Measurements from ENCODE around the gene CES5A.

The CES5A gene

DNA sequence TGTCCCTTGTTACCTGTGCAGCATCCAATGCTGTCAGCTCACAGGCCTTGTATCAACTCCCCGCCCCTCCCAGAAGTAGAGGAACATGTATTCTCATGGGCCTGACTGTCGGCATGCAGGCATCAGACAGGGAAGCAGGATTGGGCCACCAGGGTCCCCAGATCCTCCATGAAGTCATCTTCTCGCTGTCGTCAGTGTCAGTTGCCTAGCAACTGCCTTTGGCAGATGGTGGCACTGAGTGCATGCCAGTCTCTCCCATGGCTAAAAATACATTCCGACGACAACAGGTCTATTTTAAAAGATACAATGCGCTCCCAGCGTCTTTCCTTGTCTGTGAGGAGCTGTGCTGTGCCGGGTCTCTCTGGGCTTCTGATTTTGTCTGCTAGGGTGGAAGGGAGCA lies 36.8 kb upstream of the CES5A start:
- TF ChIP-seq, protein P1, sequence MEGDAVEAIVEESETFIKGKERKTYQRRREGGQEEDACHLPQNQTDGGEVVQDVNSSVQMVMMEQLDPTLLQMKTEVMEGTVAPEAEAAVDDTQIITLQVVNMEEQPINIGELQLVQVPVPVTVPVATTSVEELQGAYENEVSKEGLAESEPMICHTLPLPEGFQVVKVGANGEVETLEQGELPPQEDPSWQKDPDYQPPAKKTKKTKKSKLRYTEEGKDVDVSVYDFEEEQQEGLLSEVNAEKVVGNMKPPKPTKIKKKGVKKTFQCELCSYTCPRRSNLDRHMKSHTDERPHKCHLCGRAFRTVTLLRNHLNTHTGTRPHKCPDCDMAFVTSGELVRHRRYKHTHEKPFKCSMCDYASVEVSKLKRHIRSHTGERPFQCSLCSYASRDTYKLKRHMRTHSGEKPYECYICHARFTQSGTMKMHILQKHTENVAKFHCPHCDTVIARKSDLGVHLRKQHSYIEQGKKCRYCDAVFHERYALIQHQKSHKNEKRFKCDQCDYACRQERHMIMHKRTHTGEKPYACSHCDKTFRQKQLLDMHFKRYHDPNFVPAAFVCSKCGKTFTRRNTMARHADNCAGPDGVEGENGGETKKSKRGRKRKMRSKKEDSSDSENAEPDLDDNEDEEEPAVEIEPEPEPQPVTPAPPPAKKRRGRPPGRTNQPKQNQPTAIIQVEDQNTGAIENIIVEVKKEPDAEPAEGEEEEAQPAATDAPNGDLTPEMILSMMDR (IDR thresholded peaks at IDR 0.05; ENCODE audit: insufficient read depth, low read depth, low read length, missing control alignments) = no peak
- no peak overlapping the region for H3K4me3 ChIP-seq (ENCODE audit: low read length)
- no peak for DNase-seq (ENCODE audit: low read depth)

DNA sequence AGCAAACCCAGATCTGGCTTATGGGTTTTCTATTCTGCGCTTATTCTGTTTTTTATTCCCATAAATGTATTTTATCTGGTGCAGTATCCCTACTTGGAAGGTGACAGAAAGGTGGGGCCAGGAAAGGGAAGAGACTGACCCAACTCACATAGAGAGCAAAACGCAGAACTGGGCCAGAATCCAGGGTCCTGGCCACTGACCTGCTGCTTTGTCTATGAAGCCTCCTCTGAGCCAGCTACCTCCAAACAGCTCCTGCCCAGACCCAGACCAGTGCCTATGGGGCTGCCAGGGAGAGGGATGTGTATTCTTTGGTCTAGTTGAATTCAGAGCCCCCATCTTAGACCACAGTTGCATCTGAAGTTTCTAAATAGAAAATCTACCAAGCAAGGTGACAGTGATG lies 36.4 kb upstream of the CES5A start:
- DNase-seq (ENCODE audit: low read depth) = no peak
- H3K4me3 ChIP-seq (ENCODE audit: low read length) = no peak overlapping the region
- TF ChIP-seq, protein P1 (IDR thresholded peaks at IDR 0.05; ENCODE audit: insufficient read depth, low read depth, low read length, missing control alignments) = no peak

- no peak overlapping the region for H3K4me3 ChIP-seq (ENCODE audit: low read length)
- TF ChIP-seq, protein P1 (IDR thresholded peaks at IDR 0.05; ENCODE audit: insufficient read depth, low read depth, low read length, missing control alignments) = no peak
- DNase-seq (ENCODE audit: low read depth) = no peak
Measured at GRCh38 chr16:55909876-55910275, 34.7 kb upstream of the CES5A start.

GRCh38 chr16:55908641-55909040 lies 33.5 kb upstream of the CES5A start:
- TF ChIP-seq, protein P1 (IDR thresholded peaks at IDR 0.05; ENCODE audit: insufficient read depth, low read depth, low read length, missing control alignments) = no peak
- H3K4me3 ChIP-seq (ENCODE audit: low read length) = no peak overlapping the region
- DNase-seq (ENCODE audit: low read depth) = no peak

DNA sequence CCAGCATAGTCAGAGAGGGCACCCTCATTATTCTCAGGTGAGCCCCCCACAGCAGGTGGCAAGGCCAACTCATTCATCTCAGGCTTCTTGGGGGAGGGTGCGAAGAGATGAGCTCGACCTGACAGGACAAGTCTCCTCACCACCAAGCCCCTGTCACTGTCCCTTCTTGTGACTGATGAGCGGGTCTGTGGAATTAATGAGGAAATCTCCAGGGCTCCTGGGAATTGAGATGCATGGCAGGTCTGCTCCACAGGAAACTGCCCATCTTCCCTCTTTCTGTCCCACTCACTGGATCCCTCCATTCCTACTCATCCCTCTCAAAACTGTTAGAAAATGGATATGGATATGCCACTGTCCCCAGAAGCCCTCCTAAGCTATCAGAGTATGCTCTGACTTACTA lies 32.5 kb upstream of the CES5A start:
- TF ChIP-seq, protein P1 (IDR thresholded peaks at IDR 0.05; ENCODE audit: insufficient read depth, low read depth, low read length, missing control alignments) = no peak
- no peak for DNase-seq (ENCODE audit: low read depth)
- H3K4me3 ChIP-seq (ENCODE audit: low read length) = no peak overlapping the region

DNA sequence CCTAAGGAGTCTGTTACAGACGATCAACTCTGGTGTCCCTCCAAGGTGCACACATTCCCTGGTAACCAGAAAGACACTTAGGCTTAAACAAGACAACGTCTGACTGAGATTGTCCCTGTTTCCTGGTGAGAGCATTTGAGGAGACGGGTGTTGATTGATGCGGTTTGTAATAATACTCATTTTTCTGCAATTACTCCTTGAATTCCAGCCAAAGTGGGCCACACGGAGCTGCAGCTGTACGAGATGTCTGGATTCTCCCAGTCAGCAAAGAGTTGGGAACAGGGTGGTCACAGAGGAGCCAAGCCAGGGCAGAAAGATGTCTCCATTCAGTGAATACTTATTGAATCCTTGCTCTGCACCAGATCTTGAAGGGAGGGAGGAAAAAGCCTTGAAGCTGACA lies 30.9 kb upstream of the CES5A start:
- DNase-seq (ENCODE audit: low read depth) = no peak
- H3K4me3 ChIP-seq (ENCODE audit: low read length) = no peak overlapping the region
- TF ChIP-seq, protein P1 (IDR thresholded peaks at IDR 0.05; ENCODE audit: insufficient read depth, low read depth, low read length, missing control alignments) = no peak

GRCh38 chr16:55905651-55906050 lies 30.5 kb upstream of the CES5A start:
- no peak for DNase-seq (ENCODE audit: low read depth)
- TF ChIP-seq, protein P1 (IDR thresholded peaks at IDR 0.05; ENCODE audit: insufficient read depth, low read depth, low read length, missing control alignments) = no peak

More at GRCh38 chr16:55905651-55906050, 30.5 kb upstream of the CES5A start:
- H3K4me3 ChIP-seq (ENCODE audit: low read length) = no peak overlapping the region
